Measurements from ENCODE around the gene ZNF777.

GRCh38 chr7:149510248-149510647, 49.4 kb upstream of the ZNF777 start:
- no peak for TF ChIP-seq CTCF (IDR thresholded peaks at IDR 0.05; ENCODE audit: insufficient read depth, low read depth, low read length)
- no peak for TF ChIP-seq EZH2 (IDR thresholded peaks at IDR 0.05; ENCODE audit: insufficient read depth, low read length)
